H54 (cell line): ENCODE data around the gene ZBTB43.

Source experiments
- DNase-seq: peaks from one replicate; pipeline ENCODE4 v3.0.0; 2011; ENCODE audit warnings: low spot score, mixed read lengths; ENCODE audit not compliant: insufficient read length
- FAIRE-seq: peaks from 3 replicates; lab custom pipeline; 2011; peaks lifted over from hg19 to GRCh38; lab: Jason Lieb, UNC
- POLR2A ChIP-seq: IDR thresholded peaks from 2 replicates; pipeline ENCODE4 v1.6.1; 2011; ENCODE audit warnings: low read depth, mild to moderate bottlenecking, low read length

ZBTB43 gene

GRCh38 chr9:126864771-126865170 is 59.9 kb downstream of the ZBTB43 start:
- DNase-seq (no peak), FAIRE-seq (no peak)
- no peak for TF ChIP-seq POLR2A

GRCh38 chr9:126869368-126869767 is 64.5 kb downstream of the ZBTB43 start:
- TF ChIP-seq POLR2A, result no peak
- DNase-seq (no peak), FAIRE-seq (no peak)

GRCh38 chr9:126872516-126872915 is 67.7 kb downstream of the ZBTB43 start:
- no peak for TF ChIP-seq POLR2A
- DNase-seq, result no peak
- FAIRE-seq, result peak; percentile 64

GRCh38 chr9:126874546-126875314 is 69.9 kb downstream of the ZBTB43 start:
- DNase-seq, result no peak
- FAIRE-seq, result peak; percentile 33
- TF ChIP-seq POLR2A, result no peak

GRCh38 chr9:126875756-126876510 is 71.1 kb downstream of the ZBTB43 start:
- FAIRE-seq, result peak; percentile 60
- TF ChIP-seq POLR2A, result no peak
- DNase-seq, result no peak

GRCh38 chr9:126876531-126876930 is 71.7 kb downstream of the ZBTB43 start:
- no peak for TF ChIP-seq POLR2A
- no peak for FAIRE-seq

GRCh38 chr9:126877418-126877817 is 72.6 kb downstream of the ZBTB43 start:
- FAIRE-seq, result no peak
- TF ChIP-seq POLR2A, result no peak
- DNase-seq, result no peak

More at GRCh38 chr9:126876531-126876930, 71.7 kb downstream of the ZBTB43 start:
- no peak for DNase-seq

- TF ChIP-seq POLR2A, result no peak
- peak; percentile 23 for FAIRE-seq
- DNase-seq, result no peak
Observed at GRCh38 chr9:126879288-126879687, 74.4 kb downstream of the ZBTB43 start.

GRCh38 chr9:126880226-126880946 is 75.5 kb downstream of the ZBTB43 start:
- no peak for TF ChIP-seq POLR2A
- DNase-seq (no peak), FAIRE-seq (no peak)

- TF ChIP-seq POLR2A, result no peak
- FAIRE-seq (no peak), DNase-seq (no peak)
Observed at GRCh38 chr9:126880947-126881332, 76.1 kb downstream of the ZBTB43 start.

- no peak for TF ChIP-seq POLR2A
- FAIRE-seq (no peak), DNase-seq (no peak)
Observed at GRCh38 chr9:126882746-126883145, 77.9 kb downstream of the ZBTB43 start.

- no peak for TF ChIP-seq POLR2A
- FAIRE-seq, result no peak
- DNase-seq, result no peak
Observed at GRCh38 chr9:126883636-126884035, 78.8 kb downstream of the ZBTB43 start.

GRCh38 chr9:126885131-126885641 is 80.3 kb downstream of the ZBTB43 start:
- no peak for TF ChIP-seq POLR2A

More at GRCh38 chr9:126885131-126885641, 80.3 kb downstream of the ZBTB43 start:
- DNase-seq (no peak), FAIRE-seq (no peak)
